Tibial artery (tissue), 4 donors: ENCODE measurements around the gene CTNS.
A peak's percentile ranks its signal among the peaks of the same experiment; 100 is the strongest.

Source experiments
- DNase-seq, 2 donors: peaks; one replicate each; pipeline ENCODE4 v3.0.0-alpha.2; 2019
- H3K27ac ChIP-seq, 2 donors: fragments of 200-600 bp; sonication (generic) in 1 of 2; 1 replicate in 1 of 2; 2 replicates in 1 of 2; pipeline ENCODE4 v1.5.1; 2018 to 2019; ENCODE audit warnings: mild to moderate bottlenecking in 1 of 2
- H3K27me3 ChIP-seq, 2 donors: fragments of 200-600 bp; sonication (generic) in 1 of 2; one replicate each; pipeline versions ENCODE4 v1.5.1 to v1.6.0; 2016 to 2019
- H3K36me3 ChIP-seq, 3 donors: fragments of 200-600 bp; sonication (generic) in 2 of 3; one replicate each; pipeline ENCODE4 v1.5.1; 2016 to 2019; ENCODE audit warnings: mild to moderate bottlenecking in 2 of 3
- H3K4me1 ChIP-seq, 4 donors: fragments of 200-600 bp; sonication (generic) in 2 of 4; 1 replicate in 3 of 4; 2 replicates in 1 of 4; pipeline ENCODE4 v1.5.1; 2016 to 2019
- H3K4me3 ChIP-seq, 2 donors: fragments of 200-600 bp; sonication (generic) in 1 of 2; 1 replicate in 1 of 2; 2 replicates in 1 of 2; pipeline ENCODE4 v1.5.1; 2018 to 2019; ENCODE audit warnings: mild to moderate bottlenecking in 2 of 2
- H3K9me3 ChIP-seq, 3 donors: fragments of 200-600 bp; sonication (generic) in 1 of 3; one replicate each; pipeline ENCODE4 v1.5.1; 2016 to 2019
- CTCF ChIP-seq, 2 experiments: fragments of 200-600 bp in 1 of 2; fragments of 450-650 bp in 1 of 2; IDR thresholded peaks; one replicate each; pipeline ENCODE4 v1.5.1; 2017 to 2019; ENCODE audit warnings: antibody characterized with exemption in 2 of 2, mild to moderate bottlenecking in 1 of 2, moderate library complexity in 1 of 2
- intact Hi-C: fragments of 100-400 bp; cut with DNase I; formaldehyde crosslinking; loops from one replicate; pipeline ENCODE4 v1.15.0; 2023; ENCODE audit warnings: low total_unique reads

The CTNS gene

GRCh38 chr17:3600529-3601205, 35.9 kb upstream of the CTNS start:
- H3K27me3 ChIP-seq: no peaks in the 10 kb centered on the region
- H3K4me1 ChIP-seq: no peaks in the 10 kb centered on the region
- intact Hi-C loops: no loop called here
- H3K9me3 ChIP-seq: no peaks in the 10 kb centered on the region
- no peak for DNase-seq
- H3K4me3 ChIP-seq: no peak overlapping the region
- H3K36me3 ChIP-seq: peaks cover 0 to 17% (median 0%) of the 10 kb centered on the region in 3 donors
- TF ChIP-seq CTCF (IDR thresholded peaks at IDR 0.05): no peak
- H3K27ac ChIP-seq: no peak overlapping the region

- no peak overlapping the region for H3K27ac ChIP-seq
- intact Hi-C loops: no loop called here
- peak; percentile 13 to 31 for TF ChIP-seq CTCF (IDR thresholded peaks at IDR 0.05)
- H3K4me1 ChIP-seq: no peaks in the 10 kb centered on the region
- H3K36me3 ChIP-seq: peaks cover 8 to 24% (median 15%) of the 10 kb centered on the region in 3 donors
- H3K27me3 ChIP-seq: no peaks in the 10 kb centered on the region
- H3K4me3 ChIP-seq: no peak overlapping the region
- no peaks in the 10 kb centered on the region for H3K9me3 ChIP-seq
- DNase-seq: no peak
These were observed 34.1 kb upstream of the CTNS start for GRCh38 chr17:3602499-3602898.

- Histone ChIP-seq H3K27me3 (no peaks in the 10 kb centered on the region), H3K4me1 (no peaks in the 10 kb centered on the region), H3K27ac (no peak overlapping the region), H3K9me3 (no peaks in the 10 kb centered on the region), H3K36me3 (peaks cover 8 to 32% (median 16%) of the 10 kb centered on the region in 3 donors), H3K4me3 (no peak overlapping the region)
- intact Hi-C loops: no loop called here
- TF ChIP-seq CTCF (IDR thresholded peaks at IDR 0.05): no peak
- DNase-seq: no peak
These were observed 33.3 kb upstream of the CTNS start for GRCh38 chr17:3603119-3603869.

- intact Hi-C loops: no loop called here
- TF ChIP-seq CTCF (IDR thresholded peaks at IDR 0.05): no peak
- Histone ChIP-seq H3K4me1 (no peaks in the 10 kb centered on the region), H3K4me3 (no peak overlapping the region), H3K27ac (no peak overlapping the region), H3K27me3 (no peaks in the 10 kb centered on the region), H3K9me3 (no peaks in the 10 kb centered on the region), H3K36me3 (peaks cover 8 to 38% (median 21%) of the 10 kb centered on the region in 3 donors)
- no peak for DNase-seq
These were observed 32.7 kb upstream of the CTNS start for GRCh38 chr17:3603870-3604259.

GRCh38 chr17:3609689-3610088, 26.9 kb upstream of the CTNS start:
- peaks cover 44 to 92% (median 63%) of the 10 kb centered on the region in 3 donors for H3K36me3 ChIP-seq
- no peaks in the 10 kb centered on the region for H3K4me1 ChIP-seq
- no peak overlapping the region for H3K4me3 ChIP-seq
- no peak for TF ChIP-seq CTCF (IDR thresholded peaks at IDR 0.05)
- no peak for DNase-seq
- no peak overlapping the region for H3K27ac ChIP-seq
- no peaks in the 10 kb centered on the region for H3K9me3 ChIP-seq
- no peaks in the 10 kb centered on the region for H3K27me3 ChIP-seq
- intact Hi-C loops: no loop called here
